CD4-positive, alpha-beta T cell treated with Interleukin-12 subunit alpha and Interleukin-12 subunit beta, for 1 hour (primary cell): ENCODE data around the gene H19.

ENCODE experiments used
- DNase-seq: peaks from one replicate; pipeline ENCODE4 v3.0.0-alpha.2; 2020

Gene H19

GRCh38 chr11:1997755-1998154 lies at the start of gene H19:
TSS of gene H19 (minus strand) at chr11:1997842.
- no peak for DNase-seq

- DNase-seq = no peak
Measured at GRCh38 chr11:2041963-2042362, 44.3 kb upstream of the H19 start.

- no peak for DNase-seq
Measured at GRCh38 chr11:2041153-2041552, 43.5 kb upstream of the H19 start.

GRCh38 chr11:2039198-2039759 lies 41.6 kb upstream of the H19 start:
- no peak for DNase-seq

GRCh38 chr11:2036863-2037486 lies 39.3 kb upstream of the H19 start:
- no peak for DNase-seq

- DNase-seq = no peak
Measured at GRCh38 chr11:2035382-2035781, 37.7 kb upstream of the H19 start.

GRCh38 chr11:2031058-2031457 lies 33.4 kb upstream of the H19 start:
- no peak for DNase-seq

- DNase-seq = no peak
Measured at GRCh38 chr11:2027708-2028107, 30.1 kb upstream of the H19 start.

- DNase-seq = no peak
Measured at GRCh38 chr11:2015025-2015424, 17.4 kb upstream of the H19 start.

- DNase-seq = no peak
Measured at GRCh38 chr11:2012440-2012839, 14.8 kb upstream of the H19 start.

GRCh38 chr11:2004466-2004865 lies 6.8 kb upstream of the H19 start:
- DNase-seq = no peak

GRCh38 chr11:2002807-2003206 lies 5.2 kb upstream of the H19 start:
- DNase-seq = no peak

- no peak for DNase-seq
Measured at GRCh38 chr11:2002042-2002776, 4.6 kb upstream of the H19 start.

- DNase-seq = no peak
Measured at GRCh38 chr11:1998861-1999260, 1.2 kb upstream of the H19 start.

- no peak for DNase-seq
Measured at GRCh38 chr11:1998290-1998689, 648 bp upstream of the H19 start.

- DNase-seq = no peak
Measured at GRCh38 chr11:1994121-1994520, 3.5 kb downstream of the H19 start.

- no peak for DNase-seq
Measured at GRCh38 chr11:1992111-1992510, 5.5 kb downstream of the H19 start.

- DNase-seq = no peak
Measured at GRCh38 chr11:1990872-1991578, 6.6 kb downstream of the H19 start.

- DNase-seq = no peak
Measured at GRCh38 chr11:1989953-1990352, 7.7 kb downstream of the H19 start.

GRCh38 chr11:1988667-1989317 lies 8.8 kb downstream of the H19 start:
- DNase-seq = no peak

GRCh38 chr11:1988174-1988573 lies 9.5 kb downstream of the H19 start:
- no peak for DNase-seq

GRCh38 chr11:1987024-1987423 lies 10.6 kb downstream of the H19 start:
- DNase-seq = no peak

- DNase-seq = no peak
Measured at GRCh38 chr11:1983601-1983961, 14.1 kb downstream of the H19 start.
